UCSD-AML1 (cell line): ENCODE measurements around the gene ETS2.

ENCODE experiments used
- DNase-seq: peaks from one replicate; lab custom pipeline; 2025; ENCODE audit not compliant: unreplicated experiment; lab: John Stamatoyannopoulos, UW

Gene ETS2

DNA sequence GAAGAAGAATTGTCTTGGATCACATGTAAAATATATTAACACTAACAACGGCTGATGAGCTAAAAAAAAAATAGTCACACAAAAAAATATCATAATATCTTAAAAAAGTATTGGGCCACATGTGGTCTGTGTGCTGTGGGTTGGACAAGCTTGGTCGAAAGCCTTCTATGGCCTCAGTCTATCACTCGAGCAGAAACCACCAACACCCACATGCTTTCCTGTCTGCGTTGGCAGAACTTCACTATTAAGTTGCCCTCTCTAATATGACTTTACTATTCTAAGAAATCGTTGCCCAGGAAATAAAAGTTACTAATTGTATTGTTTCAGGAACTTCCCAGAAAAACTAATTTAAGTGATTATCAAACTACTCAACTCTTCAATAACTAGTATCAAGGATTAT, 28.2 kb upstream of the ETS2 start:
- DNase-seq: no peak

DNA sequence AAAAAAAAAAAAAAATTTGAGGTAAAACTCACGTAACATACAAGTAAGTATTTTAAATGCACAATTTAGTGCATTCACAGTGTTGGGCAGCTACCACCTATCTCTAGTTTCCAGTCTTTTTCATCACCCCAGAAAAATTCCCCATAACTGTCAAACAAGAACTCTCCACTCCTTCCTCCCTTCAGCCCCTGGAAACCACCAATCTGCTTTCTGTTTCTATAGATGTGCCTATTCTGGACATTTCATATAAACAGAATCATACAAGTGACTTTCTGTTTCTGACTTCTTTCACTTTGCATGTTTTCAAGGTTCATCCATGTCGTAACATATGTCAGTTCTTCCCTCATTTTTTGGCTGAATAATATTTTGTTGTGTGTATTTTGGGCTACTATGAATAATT, 24.9 kb upstream of the ETS2 start:
- DNase-seq: no peak

DNA sequence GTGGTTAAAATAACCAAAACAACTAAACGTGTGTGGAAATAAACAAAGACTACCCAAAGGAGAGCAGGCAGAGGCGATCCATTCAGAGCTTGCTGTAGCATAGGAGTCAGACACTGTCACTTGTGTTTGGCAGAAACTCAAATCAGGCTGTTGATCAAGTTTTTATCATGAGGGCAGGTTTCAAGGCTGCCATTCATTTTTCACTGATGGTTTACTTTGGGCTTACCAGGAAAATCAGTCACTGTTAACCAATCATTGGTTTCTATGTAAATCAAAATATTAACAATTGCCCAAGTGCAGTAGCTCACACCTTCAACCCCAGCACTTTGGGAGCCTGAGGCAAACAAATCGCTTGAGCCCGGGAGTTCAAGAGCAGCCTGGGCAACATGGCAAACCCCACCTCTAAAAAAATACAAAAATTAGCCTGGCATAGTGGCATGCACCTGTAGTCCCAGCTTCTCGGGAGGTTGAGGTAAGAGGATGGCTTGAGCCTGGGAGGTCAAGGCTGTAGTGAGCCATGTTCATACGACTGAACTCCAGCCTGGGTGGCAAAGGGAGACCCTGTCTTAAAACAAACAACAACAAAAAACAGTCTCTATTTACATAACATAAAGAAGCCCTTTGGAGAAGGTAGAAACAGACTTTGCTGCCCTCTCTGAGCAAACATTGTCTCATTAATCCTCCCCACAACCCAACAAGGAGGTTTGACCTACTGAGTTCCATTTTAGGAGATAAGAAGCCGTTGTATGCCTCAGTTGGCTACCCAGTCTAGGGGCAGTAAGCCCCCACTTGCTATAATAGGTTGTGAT, 21.1 kb upstream of the ETS2 start:
- no peak for DNase-seq

DNA sequence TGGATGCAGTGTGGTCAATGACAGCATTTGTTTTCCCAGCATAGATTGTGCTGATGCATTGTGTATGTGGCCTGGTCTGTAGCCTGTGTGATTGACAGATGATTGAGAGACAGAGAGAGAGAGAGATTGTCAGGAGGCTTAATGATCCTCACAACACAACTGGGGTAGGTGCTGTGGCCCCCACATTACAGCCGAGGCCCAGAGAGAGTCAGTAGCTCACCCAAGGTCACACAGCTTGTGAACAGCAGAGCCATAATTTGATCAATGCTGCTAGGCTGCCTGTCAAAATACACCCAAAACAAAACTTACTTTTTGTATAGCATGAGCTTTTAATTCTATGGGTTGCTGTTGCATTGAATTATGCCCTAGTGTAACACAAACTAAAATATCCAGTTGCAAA, 20.2 kb upstream of the ETS2 start:
- no peak for DNase-seq

DNA sequence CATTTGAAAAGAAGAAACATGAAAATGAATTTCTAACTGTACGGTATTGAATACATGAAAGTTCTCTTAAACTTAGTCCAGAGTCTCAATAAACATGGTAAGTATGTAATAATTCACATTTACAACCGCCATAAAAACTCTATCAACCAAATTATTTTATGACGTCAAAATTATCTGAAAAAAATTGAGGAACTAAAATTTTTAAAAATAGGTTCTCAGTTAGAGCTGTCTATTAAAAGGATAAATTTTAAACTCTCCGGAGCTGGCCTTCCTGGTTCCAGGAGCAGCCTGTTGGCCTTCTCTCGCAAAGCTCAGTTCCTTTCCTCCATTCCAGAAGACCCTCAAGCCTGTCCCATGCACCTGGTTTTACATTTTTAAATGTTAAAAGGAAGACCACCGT, 18.7 kb upstream of the ETS2 start:
- no peak for DNase-seq

DNA sequence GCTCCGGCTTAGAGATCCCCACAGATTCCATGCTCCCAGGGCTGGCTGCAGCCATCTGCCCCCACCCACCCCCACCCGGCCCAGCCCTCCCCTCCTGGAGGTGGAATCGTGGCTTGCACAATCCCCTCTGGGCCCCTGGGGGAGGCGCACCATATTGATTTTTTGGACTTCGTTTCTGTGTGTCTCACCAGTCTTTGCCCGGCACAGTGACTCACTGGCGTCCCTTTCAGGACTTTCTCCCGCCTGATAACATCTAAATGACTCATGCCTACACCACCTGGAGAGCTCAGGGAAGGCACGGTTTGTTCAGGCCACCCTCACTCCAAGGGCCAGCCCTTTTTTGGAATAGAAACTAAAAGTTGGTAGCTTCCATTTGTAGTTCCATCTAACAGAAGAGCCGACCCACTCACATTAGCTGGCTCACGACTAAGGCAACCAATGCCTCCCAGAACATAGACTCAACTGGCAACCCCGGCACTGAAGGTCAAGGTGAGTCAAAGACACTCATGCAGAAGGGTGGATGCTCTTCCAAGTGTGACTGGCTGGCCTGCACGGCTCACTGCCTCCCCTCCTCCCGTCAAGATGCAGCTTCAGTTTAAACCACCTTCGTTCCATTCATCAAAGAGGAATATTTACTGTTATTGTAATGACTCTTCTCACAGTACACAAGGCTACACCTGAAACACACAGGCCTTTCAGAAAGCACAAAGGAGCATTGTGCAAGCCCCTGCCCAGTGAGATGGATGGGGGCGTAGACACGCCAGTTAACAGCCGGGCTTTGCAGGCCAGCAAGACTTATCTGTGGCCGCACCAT, 18.1 kb upstream of the ETS2 start:
- DNase-seq: no peak

DNA sequence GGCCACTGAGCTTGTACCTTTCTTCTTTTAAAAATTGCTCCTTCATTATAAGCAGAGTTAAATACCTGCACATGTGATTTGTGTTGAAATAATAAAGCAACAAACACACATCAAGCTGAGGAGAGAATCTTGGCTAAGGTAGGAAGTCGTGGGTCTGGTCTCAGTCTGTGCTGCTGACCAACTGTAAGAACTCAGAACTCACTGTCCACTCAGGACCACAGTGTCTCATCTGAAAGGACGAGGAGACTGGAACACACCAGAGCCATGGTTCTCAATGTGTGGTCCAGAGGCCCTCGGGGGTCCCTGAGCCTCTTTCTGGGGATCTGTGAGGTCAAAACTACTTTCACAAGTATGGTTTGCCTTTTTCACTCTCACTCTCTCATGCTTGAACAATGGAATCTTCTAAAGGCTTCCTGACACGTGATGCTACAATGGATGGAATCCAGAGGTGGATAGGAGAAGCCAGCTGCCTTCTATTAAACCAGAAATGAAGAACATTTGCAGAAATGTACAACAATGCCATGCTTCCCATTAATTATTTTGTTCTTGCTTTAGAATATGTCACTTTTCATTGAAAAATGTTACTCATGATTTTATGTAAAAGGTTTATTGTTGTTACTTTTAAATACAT, 17.3 kb upstream of the ETS2 start:
- DNase-seq: no peak

DNA sequence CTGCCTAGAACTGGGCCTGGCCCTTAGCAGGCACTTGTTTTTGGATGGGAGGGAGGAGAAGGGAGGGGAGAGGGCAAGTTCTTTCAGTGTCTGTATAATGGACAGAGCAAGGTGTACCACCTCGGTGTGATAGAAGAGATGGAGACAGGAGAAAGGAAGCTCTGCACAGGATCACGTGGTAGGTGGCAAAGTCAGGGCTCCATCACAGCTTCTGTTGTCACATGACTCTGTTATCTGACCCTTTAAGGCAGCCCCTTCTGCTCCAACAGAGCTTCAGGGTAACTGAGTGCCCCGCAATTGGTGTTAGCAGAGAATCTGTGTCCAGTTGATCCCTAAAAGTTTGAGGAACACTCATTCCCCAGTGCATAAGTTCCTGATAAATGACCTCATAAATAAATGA, 16.5 kb upstream of the ETS2 start:
- DNase-seq: no peak

DNA sequence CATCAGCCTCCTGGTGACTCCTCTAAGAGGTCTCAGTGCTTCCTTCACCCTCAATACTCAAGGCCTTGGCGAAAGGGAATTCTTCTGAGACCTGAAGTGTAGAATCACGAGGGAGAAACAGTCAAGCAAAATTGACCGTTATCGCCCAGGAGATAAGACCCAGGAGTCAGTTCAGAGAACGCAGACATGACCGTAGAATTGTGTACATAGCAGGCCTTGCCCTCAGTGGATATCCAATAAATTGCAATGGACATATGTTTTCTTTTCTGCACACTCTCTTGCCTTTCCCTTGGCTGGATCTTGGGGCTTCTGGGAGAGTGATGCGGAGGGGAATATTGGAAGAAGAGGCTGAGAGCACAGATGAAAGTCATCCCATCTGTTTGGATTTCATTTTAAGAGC, 15.7 kb upstream of the ETS2 start:
- no peak for DNase-seq

DNA sequence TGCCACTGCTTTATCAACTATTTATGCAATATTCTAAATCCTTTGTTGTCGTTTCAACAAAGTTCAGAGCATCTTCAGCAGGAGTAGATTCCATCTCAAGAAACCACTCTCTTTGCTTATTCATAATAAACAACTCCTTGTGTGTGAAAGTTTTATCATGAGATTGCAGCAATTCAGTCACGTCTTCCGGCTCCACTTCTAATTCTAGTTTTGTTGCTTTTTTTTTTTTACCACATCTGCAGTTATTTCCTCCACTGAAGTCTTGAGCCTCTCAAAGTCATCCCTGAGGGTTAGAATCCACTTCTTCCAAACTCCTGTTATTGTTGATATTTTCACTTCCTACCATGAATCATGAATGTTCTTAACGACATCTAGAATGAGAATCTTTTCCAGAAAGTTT, 14.8 kb upstream of the ETS2 start:
- DNase-seq: no peak

DNA sequence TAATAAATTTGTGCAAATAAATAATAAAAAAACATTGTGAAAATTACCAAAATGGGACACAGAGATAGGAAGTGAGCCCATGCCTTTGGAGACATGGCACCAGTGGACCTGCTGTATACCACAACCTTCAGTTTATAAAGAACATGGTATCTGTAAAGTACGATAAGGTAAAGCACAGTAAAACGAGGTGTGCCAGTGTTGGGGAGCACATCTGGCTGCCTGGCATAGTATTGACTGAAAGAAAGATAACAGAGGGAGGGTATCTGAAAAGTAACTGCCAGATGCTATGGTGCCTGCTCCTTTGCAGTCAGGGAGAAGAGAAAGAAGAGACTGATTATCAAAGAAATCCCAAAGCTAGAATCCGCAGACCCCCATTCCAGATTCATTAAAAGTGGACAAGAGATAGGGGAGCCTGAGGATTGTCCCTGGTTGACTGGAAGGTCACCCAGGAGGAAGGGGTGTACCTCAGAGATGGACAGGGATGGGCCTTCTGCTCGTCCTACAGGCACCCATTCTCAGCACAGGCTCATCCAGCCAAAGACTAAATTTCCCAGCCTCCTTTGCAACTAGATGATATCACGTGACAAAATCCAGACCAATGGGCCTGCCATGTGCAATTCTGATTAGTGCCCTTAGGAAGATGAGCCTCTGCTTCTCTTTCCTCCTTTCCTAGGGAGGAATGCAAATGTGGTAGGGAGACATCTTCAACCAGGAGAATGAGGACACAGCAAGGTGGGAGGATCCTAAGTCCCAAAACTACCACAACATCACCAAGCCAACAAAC, 12.9 kb upstream of the ETS2 start:
- no peak for DNase-seq

DNA sequence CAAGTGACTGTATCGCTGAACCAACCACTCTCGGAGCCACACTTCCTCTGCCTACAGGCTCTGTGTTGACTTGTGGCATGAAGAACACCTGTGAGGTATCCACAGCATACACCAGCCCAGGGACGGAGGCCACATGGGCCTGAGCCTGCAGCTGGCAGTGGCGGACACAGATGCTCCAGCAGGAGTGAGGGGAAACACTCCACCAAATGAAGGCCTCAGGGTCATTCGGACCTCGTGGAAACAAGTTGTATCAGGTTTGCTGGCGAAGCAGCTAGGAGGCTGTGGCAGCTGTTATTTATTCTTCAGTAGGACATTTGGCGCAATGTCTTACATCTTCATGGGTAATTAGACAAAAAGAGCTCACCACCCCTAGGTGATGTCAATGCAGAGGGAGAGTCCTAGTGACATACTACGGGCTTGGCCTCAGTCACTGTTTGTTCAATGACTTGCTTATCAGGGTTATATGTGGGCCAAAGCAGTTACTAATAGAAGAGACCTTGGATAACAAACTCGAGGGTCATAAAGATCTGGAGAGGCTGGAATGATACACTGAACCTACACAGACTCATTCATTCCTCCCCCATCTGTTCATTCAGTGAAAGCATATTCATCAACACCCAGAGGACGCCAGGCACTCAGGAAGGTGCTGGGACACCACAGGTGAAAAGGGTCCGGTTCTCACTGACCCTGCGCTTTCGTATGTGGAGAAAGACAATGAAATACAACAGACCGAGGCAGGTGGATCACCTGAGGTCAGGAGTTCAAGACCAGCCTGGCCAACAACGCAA, 11.6 kb upstream of the ETS2 start:
- no peak for DNase-seq

DNA sequence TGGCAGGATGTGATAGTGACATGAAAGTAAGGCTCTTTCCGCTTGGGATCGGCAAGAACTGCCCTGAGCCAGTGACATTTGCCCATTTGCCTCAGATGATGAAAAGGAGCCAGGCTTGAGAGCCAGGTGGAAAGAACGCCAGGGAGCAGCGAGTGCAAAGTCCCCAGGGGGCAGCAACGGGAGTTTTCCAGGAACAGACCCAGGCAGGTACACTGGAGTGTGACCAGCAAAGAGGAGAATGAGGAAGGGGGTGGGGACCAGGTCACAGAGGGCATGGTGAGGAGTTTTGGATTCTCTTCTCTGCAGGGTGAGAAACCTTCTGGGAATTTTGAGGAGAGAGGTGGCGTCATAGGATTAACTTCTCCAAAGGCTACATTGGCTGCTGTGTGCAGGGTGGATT, 10.8 kb upstream of the ETS2 start:
- no peak for DNase-seq

DNA sequence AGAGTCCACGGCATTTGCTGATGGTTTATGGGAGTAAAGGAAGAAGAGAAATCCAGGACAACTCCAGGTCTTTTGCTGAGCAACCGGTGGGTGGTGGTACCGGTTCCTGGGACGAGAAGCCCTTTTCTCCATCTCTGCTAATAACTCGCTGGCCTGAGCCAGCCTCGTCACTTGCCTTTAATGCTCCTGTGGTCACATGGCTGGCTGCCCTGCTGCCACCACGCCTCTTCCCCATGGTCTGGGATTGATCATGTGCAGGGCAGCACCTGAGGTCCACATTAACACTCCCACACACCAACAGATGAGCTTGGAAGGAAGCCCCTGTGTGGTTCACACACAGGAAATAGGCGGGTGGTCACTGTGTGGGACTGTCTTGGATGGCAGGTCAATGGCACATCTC, 10.3 kb upstream of the ETS2 start:
- no peak for DNase-seq

DNA sequence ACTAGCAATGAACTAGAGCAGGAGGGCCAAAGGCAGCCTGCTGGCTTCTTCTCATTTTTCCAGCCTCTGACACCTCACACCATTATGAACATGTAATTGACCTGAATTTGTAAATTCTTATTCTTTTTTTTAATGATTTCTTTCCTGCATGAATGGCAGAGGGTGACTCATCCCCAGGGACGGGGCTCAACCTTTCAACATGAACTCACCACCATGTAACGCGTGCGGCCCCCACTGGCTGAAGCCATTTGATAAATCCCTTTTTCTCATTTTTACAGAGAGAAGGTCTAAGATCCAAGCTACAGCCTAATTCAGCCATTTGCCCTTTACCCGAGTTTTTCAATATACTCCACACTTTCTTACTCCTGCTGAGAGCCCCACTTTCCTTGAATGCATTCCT, 9.3 kb upstream of the ETS2 start:
- DNase-seq: no peak

DNA sequence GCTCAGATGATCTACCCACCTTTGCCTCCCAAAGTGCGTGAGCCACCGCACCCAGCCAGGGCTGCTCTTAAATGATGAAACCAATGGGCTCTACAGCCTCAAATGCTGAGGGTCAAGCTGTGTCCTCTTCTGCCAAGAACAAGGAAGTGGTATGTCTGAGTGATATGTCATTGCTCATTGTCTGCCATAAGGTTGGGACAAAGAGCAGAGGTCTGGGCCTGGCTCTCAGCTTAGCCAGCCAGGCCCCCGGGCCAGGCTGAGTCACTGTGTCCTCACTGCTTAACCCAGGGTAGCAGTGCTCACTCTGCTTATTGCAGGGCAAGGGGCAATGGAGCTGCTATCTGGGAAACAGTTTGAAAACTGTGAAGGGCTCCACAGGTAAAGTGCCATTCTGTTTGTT, 8.3 kb upstream of the ETS2 start:
- DNase-seq: no peak

DNA sequence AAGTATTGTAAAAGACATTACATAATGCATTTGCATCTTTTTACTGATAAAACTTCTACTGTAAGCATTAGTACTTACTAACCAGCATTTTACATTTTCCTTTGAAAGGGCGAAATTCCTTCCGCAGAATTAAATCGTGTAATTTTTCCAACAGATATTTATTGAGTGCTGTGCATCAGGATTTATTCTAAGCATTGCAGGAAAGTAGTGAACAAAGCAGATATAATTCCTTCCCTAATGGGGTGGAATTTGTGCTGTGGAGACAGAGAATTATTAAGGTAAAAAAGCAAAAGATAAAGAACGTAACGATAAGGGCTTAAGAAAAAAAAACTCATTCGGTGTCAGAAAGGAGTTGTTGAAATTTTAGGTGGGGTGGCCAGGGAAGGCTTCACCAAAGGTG, 7.6 kb upstream of the ETS2 start:
- no peak for DNase-seq

DNA sequence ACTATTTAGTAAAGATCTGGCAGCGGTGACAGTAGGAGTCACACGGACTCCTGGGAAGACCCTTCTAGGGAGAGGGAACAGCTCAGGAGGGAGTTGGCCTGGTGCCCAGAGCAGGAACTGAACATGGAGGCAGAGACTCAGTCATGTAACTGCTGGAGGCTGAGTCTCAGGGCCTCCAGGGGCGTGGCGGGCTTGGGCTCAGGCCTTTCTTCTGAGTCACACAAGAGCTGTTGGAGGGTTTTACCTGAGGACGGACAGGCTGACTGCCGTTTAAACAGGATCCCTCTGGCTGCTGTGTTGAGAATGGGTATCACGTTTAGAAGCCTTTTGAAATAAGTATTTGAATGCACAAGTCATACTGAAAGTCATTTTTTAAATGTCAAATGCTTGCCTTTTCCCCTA, 7.2 kb upstream of the ETS2 start:
- DNase-seq: no peak

DNA sequence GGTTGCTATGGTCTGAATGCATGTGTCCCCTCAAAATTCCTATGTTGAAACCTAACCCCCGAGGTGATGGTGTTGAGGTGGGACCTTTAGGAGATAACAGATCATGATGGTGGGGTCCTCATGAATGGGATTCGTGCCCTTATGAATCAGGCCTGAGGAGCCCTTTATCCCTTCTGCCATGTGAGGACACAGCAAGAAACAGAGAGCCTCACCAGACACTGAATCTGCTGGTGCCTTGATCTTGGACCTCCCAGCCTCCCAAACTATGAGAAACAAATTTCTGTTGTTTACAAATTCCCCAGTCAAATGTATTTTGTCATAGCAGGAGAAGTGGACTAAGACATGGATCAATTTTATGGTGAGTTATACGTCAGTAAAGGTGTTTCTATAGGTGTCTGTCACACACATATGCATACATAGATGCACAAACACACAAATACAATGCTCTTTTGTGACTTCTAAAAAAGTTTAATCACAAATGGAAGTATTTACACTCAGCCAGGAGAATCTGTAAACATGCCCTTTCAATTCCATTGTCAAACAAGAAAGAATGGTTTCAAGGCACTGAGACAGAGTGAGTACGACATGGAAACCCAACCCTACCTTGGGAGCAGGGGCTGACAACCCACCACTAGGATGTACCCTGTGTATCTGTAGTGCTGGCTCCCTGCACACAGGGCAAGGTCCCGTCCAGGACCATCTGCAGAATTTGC, 5.5 kb upstream of the ETS2 start:
- DNase-seq: no peak
